GM21825 (cell line): ENCODE results near the gene TMEM45A.
"Not testable (repeated sequence)": the region's sequence is repeated elsewhere in the genome, so short reads cannot be mapped to it uniquely, and the experiment has no call there.

Experiments used
- ATAC-seq: cut with Tn5 transposase; IDR thresholded peaks from one replicate; pipeline ENCODE4 v1.9.1; 2021; ENCODE audit warnings: mild to moderate bottlenecking, moderate library complexity; ENCODE audit not compliant: unreplicated experiment

The TMEM45A gene

DNA sequence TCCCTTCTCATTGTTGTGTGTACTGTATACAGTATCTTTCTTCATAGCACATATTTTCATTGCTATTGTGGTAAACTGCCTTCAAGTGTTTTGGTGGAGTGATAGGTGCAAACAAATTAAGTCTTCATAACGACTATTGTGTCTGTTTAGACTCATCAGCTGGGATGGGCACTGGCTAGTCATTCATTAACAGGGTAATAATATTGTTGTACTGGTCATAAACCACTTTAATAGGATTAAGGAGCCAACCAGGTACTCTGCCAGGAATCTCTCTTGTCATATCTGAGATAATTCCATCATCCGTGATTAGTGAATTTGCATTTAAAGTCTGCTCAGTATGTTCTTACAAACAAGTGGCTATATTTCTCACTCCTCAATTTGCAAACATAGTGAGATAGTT is 10.2 kb upstream of the TMEM45A start:
- no peak for ATAC-seq

DNA sequence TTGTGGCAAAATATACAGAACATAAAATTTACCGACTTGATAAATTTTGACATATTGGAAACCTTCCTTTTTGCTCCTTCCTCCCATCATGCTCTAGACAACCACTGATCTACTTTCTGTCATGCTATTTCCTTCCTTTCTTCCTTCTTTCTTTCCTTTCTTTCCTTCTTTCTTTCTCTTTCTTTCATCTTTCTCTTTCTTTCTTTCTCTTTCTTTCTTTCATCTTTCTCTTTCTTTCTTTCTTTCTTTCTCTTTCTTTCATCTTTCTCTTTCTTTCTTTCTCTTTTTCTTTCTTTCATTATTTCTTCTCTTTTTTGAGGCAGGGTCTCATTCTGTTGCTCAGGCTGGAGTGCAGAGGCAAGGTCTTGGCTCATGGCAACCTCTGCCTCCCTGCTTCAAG is 8.9 kb upstream of the TMEM45A start:
- ATAC-seq = no peak

DNA sequence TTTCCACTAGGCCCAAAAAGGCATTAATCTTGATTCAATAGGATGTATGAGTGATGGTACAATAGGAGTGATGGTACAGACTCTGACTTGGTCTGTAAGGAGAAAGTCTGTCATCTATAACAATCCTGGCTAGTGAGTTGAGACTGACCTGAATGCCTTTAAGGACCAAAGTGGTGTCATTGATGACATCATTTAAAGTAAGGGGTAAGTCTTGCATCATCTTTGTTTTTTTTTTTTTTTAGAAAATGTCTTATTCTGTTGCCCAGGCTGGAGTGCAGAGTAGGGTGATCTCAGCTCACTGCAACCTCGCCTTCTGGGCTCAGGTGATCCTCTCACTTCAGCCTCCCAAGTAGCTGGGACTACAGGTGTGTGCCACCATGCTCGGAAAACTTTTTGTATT is 5.6 kb upstream of the TMEM45A start:
- ATAC-seq = no peak

DNA sequence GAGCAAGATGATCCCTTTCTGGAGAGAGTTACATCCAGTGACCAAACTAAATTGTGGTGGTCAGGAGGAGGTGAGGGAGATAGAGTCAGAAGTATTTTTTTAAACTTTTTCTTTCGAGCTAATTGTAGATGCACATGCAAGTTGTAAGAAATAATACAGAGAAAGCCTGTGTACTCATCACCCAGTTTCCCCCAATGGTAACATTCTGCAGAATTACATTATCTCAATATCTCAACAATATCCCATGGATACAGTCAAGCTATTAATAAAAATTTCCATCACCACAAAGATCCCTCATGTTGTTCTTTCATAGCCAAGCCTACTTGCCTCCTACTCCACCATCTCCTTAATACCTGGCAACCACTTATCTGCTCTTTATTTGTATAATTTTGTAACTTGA is 3.3 kb upstream of the TMEM45A start:
- no peak for ATAC-seq

DNA sequence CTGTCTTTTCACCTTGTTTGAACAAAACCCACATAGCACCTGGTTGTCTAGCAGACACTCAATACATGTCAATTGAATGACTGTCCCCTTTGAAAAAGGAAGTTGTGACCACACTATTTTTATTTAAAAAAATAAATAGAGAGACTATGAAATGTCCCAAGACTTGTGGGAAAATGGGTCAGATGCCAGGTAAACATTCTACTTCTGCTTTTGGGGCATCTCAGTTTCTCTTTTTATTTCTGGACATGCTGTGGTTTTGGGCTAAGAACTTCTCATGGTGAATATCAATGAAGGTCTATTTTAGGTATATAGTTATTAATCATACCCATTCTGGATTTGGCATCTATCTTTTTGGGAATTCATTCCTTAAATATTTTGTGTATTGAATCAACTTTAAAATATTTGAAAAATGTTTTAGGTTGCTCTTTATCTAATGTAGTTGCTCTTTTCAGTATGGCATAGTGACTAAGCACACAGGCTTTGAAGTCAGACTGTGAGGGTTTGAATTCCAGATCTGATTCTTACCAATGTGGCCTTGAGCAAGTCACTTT is 4.4 kb downstream of the TMEM45A start:
- peak; percentile 38 for ATAC-seq

DNA sequence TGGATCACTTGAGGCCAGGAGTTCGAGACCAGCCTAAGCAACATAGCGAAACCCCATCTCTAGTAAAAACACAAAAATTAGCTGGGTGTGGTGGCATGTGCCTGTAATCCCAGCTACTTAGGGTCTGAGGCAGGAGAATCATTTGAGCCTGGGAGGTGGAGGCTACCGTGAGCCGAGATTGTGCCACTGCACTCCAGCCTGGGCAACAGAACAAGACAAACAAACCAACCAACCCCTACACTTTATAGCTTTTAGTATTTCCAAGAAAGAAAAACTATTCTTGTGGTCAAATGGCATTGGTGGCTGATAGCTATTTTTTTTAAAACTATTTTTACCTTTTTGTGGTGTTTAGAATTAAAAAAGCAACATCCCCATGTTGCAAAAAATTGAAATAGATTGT is 7.2 kb downstream of the TMEM45A start:
- ATAC-seq = no peak

DNA sequence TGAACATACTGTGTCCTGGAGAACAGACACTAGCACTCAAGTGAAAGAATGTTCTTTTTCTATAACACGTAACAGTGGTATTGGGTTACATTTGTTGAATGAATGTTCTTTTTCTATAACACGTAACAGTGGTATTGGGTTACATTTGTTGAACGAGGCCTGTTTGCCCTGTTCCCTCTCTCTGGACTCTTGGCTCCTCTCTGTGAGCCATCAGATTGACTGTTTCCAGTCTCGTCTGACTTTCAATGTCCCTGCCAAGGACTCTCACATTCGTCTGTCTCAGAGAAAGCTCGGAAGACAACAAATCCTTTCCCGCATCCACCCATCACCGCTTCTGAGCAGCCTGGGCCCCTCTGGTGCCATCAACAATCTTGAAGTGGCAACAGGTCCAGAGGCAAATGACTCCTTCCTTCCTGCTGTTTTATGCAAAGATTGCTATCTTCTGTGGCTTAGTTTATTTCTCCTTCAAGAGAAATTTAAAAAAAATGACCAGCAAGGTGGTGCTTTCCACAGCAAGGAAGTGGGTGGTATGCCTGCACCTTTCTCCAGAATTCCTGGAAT is 8.0 kb downstream of the TMEM45A start:
- ATAC-seq = no peak

DNA sequence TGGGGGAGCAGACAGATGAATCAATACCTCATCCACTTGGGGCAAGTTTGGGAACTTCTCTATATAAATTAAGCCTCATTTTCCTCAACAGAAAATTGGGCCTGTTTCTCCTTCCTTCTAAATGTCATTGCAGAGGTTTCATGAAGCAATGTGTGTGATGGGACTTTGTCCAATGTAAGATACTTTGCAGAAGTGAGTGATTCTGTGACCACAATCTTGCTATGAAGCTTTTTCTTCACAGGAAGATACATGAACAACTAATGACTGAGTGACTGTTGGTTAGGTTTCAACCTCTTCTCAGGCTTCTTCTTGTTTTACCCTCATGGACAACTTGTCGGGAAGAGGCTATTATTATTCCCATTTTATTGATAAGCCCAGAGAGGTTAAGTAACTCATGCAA is 11.0 kb downstream of the TMEM45A start:
- ATAC-seq = no peak

DNA sequence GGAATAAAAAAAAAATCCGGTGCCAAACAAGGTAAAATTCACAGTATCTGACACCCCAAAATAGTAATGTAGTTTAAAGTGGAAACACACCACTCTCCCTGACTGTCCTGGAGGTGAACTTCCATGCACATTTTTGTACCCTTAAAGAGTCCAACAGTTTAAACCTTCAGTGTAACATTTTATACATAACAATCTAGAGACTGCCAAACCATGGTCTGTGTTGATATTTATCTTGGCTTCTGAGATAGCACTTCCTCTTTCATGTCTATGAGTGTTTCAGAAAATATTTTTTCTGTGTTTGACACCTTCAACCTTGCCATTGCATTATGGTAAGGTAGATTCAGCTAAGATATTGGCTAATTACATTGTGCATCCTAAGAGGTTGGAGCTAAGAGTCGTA is 13.9 kb downstream of the TMEM45A start:
- ATAC-seq = no peak

DNA sequence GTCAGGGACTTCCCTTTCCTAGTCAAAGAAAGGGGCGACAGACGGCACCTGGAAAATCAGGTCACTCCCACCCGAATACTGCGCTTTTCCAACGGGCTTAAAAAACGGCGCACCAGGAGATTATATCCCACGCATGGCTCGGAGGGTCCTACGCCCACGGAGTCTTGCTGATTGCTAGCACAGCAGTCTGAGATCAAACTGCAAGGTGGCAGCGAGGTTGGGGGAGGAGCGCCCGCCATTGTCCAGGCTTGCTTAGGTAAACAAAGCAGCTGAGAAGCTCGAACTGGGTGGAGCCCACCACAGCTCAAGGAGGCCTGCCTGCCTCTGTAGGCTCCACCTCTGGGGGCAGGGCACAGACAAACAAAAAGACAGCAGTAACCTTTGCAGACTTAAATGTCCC is 17.4 kb downstream of the TMEM45A start:
- not testable (repeated sequence) for ATAC-seq

DNA sequence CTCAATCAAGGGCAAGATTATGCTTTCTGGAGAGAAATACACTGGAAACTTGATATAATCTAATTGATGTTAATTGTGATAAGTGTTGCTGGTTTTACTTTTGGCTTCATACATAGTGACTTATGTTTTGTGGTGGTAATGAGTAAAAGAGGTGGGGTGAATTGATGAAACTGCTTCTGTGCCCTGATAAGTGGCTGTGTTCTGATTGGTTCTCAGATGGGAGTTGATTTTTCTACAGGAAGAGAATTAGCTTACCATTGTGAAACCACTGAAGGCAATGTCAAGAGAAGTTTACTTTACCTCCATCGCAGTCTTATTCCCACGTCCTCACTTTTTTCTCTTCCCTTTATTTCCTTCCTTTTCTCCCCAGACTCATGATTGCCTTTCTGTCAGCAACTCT is 23.8 kb downstream of the TMEM45A start:
- no peak for ATAC-seq

DNA sequence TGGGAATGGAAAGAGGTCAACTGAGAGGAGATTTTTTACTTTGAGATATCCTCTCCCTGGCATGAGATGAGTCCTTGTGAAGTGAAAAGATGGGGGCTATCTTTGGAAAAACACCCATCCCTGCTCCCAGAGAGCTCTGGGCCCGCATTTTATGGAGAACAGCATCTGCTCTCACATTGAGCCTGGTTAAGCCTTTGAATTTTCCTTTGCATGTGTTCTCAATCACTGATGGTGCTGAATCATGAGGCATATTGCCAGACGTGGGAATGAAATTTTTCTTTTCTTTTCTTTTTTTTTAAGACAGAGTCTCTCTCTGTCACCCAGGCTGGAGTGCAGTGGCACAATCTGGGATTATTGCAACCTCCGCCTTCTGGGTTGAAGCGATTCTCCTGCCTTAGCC is 24.4 kb downstream of the TMEM45A start:
- no peak for ATAC-seq

DNA sequence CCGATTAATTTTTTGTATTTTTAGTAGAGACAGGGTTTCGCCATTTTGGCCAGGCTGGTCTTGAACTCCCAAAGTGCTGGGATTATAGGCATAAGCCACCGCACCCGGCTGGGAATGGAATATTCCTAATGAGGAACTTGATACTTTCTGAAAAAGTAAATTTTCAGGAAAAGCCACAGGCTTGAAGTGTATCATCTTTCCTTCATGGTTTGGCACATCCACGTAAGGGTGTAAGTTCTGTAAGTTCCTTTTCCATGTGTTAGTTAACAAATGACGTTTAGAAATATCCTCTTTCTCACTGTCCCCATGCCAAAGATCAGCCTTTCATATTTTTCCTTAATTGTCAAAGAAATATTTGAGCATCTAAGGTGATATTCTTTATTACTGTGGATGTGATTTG is 24.9 kb downstream of the TMEM45A start:
- no peak for ATAC-seq

DNA sequence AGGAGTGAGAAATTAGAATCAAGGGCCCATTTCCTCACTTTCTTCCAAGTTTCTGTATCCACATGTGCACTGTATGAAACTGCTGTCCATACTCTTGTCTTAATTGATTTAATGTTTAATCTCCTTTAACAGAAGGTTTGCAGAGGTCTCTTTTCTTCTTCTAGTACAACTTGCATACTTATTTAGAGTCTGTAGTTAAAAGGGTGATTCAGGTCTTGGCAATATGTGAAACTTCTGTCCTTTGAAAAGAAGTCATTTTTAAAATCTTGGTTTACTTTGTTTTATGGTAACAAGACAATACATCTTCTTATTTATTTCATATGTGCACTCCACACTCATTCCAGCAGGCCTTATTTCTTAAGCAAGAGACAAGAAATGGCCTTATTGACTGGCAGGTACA is 25.8 kb downstream of the TMEM45A start:
- ATAC-seq = no peak

DNA sequence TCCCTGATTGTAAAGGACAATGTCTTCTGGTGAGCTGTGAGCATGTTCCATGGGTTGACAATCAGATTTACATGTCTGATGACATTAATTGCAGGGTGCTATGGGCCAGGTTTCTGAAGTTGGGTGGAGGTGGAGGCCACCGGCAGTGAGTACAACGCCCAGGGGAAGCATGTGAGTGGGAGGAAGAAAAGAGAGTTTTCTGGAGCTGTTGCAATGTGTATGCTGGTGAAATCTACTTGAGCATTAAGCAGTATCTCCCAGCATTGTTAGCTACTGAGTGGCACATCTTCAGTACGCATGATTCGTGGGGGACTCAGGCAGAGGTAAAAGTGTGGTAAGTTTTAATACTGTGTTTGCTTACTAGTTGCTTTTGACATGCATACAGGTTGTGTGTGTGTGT is 26.6 kb downstream of the TMEM45A start:
- ATAC-seq = no peak

DNA sequence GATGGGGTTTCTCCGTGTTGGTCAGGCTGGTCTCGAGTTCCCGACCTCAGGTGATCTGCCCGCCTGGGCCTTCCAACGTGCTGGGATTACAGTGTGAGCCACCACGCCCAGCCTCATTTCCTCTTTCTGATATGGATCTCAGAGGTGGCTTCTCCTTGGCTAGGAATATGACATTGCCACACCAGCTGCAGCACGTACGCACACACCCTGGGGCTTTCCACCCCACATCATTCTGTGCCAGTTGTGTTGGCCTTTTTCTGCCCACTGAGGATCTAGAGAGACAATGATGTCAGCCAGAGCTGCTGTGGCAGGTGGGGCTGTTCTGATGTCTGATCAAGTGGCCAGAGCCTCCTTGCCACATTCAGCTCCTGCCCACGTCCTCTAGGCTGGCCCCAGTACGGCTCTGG is 29.0 kb downstream of the TMEM45A start:
- ATAC-seq = no peak

DNA sequence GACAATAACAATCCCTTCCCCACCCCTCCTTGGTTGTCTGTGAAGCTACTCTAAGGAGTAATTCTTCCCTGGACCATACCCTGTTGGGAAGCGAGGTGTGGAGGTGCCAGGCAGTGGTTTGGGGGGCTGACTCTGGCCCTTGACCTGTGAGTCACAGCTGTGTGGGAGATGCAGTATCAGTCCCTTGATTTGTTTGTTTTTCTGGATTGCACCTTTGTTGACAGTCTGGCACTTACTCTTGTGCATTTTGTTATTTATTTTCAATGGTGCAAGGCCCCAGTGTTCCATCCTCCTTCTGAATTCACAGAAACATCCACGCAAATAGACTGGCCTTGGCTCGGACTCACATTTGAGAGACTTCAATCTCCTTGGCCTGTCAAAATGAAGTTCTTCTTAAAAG is 29.7 kb downstream of the TMEM45A start:
- ATAC-seq = no peak

DNA sequence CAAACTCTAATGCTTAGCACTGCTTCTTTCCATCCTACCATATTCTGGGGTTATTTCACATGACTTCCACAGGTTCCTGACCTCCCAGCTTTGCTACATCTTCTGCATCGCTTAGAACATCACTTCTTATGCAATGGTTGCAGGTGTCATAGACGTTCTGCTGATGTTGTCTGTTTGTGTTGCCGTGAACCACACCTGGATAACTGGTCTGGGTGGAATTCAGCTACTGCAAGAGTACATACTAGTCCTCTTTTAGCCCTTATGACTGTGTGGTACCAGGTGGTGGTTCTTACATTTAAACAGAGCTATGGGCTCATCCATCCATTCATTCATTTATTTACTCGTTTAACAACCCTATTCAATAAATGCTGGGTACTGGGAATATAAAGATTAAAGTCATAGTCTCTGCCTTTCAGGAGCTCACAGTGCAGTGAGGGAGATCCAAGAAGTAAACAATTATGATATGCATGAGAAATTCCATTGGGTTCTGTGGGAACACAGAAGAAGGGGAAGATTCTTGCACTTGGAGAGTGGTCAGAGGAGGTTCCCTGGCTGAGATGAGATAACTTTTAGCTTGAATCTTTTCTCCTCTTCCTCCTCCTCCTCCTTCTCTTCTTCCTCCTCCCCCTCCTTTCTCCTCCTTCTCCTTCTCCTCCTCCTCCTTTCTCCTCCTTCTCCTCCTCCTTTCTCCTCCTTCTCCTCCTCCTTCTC is 30.8 kb downstream of the TMEM45A start:
- no peak for ATAC-seq

DNA sequence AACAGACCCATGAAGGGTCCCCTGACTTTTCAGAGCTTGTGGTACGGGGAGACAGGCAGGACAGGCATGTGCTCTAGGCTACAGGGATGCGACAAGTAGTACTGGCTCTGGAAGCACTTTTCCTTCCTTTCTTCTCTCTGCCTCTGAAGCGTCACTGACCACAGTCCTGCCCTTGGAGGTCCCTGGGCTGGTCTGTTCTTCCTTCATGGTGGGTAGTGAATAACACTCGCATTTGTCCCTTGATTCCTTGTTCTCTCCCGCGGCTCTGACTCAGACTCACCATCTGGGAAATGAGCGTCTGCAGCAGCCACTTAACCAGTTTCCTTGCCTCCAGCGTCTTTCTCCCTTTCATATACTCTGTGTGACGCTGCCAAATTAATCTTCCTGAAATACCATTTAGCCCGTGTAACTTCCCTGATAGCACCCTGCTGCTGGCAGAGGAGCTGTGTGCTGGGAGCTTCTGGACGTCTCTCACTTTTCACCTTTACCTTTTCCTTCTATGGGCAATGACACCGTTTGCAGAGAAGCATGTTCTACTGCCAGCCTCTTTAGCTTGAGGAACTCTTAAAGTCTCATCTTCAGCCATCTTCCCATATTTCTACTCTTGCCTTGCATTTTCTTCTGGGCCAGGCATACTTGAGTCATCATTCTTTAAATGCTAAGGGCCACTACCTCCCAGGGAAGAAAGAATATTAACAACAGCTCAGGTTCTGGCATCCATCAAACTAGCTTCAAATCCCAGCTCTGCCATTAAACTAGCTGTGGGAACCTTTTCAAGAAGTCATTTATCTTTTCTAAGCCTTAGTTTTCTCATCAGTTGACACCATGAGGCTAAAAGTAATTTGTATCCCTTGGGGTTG is 33.6 kb downstream of the TMEM45A start:
- no peak for ATAC-seq

DNA sequence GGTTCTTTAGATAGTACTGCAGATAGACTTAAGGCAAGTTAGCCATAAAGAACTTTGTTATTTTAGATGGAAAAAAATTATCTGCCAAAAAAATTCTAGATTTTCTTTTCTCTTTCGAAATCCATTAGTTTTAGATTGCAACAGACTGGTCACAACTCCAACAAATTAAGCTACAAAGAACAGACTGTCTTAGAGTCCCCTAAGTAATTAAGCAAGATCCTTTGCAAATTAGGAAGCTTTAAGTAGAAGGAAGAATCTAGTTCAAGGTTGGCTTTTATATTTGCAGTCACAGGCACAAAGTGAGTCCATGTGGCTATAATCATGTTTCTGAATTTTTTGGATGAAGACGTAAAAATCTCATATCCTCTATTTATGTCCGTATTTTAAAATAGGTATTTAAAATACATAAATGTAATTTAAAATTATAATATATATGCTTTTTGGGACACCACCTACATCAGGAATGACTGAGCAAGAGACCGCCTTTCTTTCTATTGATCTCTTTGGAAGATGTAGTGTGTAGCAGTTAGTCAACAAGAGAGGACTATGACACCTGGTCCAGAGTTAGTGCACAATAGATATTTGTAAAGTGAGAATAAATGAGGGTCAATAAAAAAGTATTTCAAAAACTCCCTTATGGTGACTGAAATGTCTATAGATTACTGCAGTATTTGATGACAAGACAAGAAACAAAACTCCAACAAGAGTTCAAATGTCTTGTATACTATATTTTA is 34.4 kb downstream of the TMEM45A start:
- ATAC-seq = no peak

DNA sequence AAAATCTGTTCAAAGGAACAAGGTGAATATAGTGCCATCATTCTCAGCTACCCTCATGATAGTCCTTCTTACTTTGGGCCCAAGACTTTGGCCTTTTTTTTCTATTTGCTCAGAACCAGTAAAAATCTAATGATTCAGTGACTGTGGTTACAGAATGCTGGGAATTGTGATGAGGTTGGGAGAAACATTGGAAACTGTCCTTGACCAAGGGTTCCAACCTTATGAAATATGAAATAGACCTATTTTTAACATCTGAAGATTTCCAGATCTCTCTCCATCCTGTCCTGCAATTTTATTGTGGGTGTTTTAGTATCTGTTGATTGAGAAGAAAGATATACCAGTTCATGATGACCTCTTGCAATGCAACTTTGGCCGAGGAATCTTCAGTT is 34.9 kb downstream of the TMEM45A start:
- ATAC-seq = no peak
